K562 (cell line): Measurements from ENCODE around the gene PDE6B. TPM values are rescaled to one million over a fixed set of nuclear protein-coding genes. Genes with fewer than 3 reads are reported as not detected.

Source experiments
- ATAC-seq: fragments of 200-7000 bp; cut with Tn5 transposase; 3 replicates; pipeline ENCODE4 v1.9.1; 2020; ENCODE audit warnings: moderate library complexity
- BruUV-seq: library from RNA; stranded (reverse); fragments of 400-500 nt; replicated peaks from 2 replicates; lab custom pipeline; 2021; lab: Mats Ljungman, UMichigan
- CTCF ChIA-PET: fragments of 300-600 bp; formaldehyde crosslinking; extraction: SDS; loops from one replicate; lab custom pipeline; 2021; ENCODE audit warnings: low intra/inter-chr PET ratio; lab: Yijun Ruan, JAX
- POLR2A ChIA-PET: fragments of 300-600, 350-650 bp; sonication (Branson Sonifier 250); formaldehyde crosslinking; extraction: SDS; loops from one replicate; lab custom pipeline; 2021; ENCODE audit warnings: antibody characterized with exemption, inconsistent platforms; lab: Yijun Ruan, JAX
- DNase-seq, 4 experiments: peaks; one replicate each; pipeline versions ENCODE4 v3.0.0 to v3.0.0-alpha.2; 2011 to 2018; ENCODE audit warnings: low spot score in 3 of 4, mixed read lengths in 3 of 4; ENCODE audit errors: extremely low read depth in 1 of 4
- FAIRE-seq: peaks from 2 replicates; lab custom pipeline; 2011; peaks lifted over from hg19 to GRCh38; lab: Jason Lieb, UNC
- H2AFZ ChIP-seq: 2 replicates; pipeline ENCODE4 v1.6.0; 2011; ENCODE audit warnings: low read depth, low read length, control low read depth, inconsistent platforms
- H3K27ac ChIP-seq: fragments of 200-600 bp; 3 replicates; pipeline ENCODE4 v1.8.0; 2011; ENCODE audit warnings: low read depth, mild to moderate bottlenecking, control low read depth, inconsistent platforms, low read length, moderate library complexity, mixed read lengths; ENCODE audit errors: extremely low read depth
- H3K27me3 ChIP-seq, 2 experiments: fragments of 300-600 bp in 1 of 2; 2 replicates in 1 of 2; 3 replicates in 1 of 2; pipeline versions ENCODE4 v1.6.0 to v1.8.0; 2011; ENCODE audit warnings: inconsistent platforms in 2 of 2, low read length in 2 of 2, mild to moderate bottlenecking in 1 of 2, mixed read lengths in 1 of 2, moderate library complexity in 1 of 2; ENCODE audit not compliant: control insufficient read depth in 2 of 2, insufficient read depth in 2 of 2
- H3K36me3 ChIP-seq: fragments of 300-600 bp; 3 replicates; pipeline ENCODE4 v1.8.0; 2011; ENCODE audit warnings: mild to moderate bottlenecking, low read length, inconsistent platforms; ENCODE audit not compliant: control insufficient read depth, insufficient read depth
- H3K4me1 ChIP-seq, 2 experiments: fragments of 200-600 bp in 1 of 2; replicated peaks in 1 of 2; 2 replicates in 1 of 2; 3 replicates in 1 of 2; pipeline versions ENCODE4 v1.5.1 to v1.8.0; 2011; ENCODE audit warnings: inconsistent platforms in 2 of 2, low read length in 2 of 2, mild to moderate bottlenecking in 1 of 2, mixed read lengths in 1 of 2, moderate library complexity in 1 of 2; ENCODE audit not compliant: control insufficient read depth in 2 of 2, insufficient read depth in 2 of 2
- H3K4me2 ChIP-seq: 2 replicates; pipeline ENCODE4 v1.6.1; 2011; ENCODE audit warnings: low read length, control low read depth, inconsistent platforms, mixed read lengths; ENCODE audit not compliant: insufficient read depth
- H3K4me3 ChIP-seq: fragments of 200-600 bp; sonication (generic), shearing (Covaris generic); 2 replicates; pipeline ENCODE4 v1.5.1; 2016; ENCODE audit warnings: control low read depth, inconsistent platforms
- H3K79me2 ChIP-seq: fragments of 200-600 bp; 3 replicates; pipeline ENCODE4 v1.8.0; 2011; ENCODE audit warnings: low read length, inconsistent platforms; ENCODE audit not compliant: control insufficient read depth, insufficient read depth
- H3K9ac ChIP-seq, 2 experiments: 2 replicates each; pipeline versions ENCODE4 v1.6.0 to v1.6.1; 2011; ENCODE audit warnings: low read depth in 2 of 2, low read length in 2 of 2, control low read depth in 1 of 2, inconsistent platforms in 1 of 2, mild to moderate bottlenecking in 1 of 2, mixed read lengths in 1 of 2; ENCODE audit not compliant: insufficient read depth in 1 of 2
- H3K9me1 ChIP-seq: one replicate; pipeline ENCODE4 v1.6.0; 2011; ENCODE audit warnings: inconsistent platforms, mild to moderate bottlenecking, low read length, moderate library complexity; ENCODE audit not compliant: control insufficient read depth, insufficient read depth
- H3K9me3 ChIP-seq: replicated peaks from 2 replicates; pipeline ENCODE4 v1.5.1; 2011; ENCODE audit warnings: low read depth, low read length, inconsistent platforms; ENCODE audit not compliant: control insufficient read depth, insufficient read depth
- H4K20me1 ChIP-seq: replicated peaks from 2 replicates; pipeline ENCODE4 v1.6.1; 2011; ENCODE audit warnings: low read length, inconsistent platforms, mixed read lengths; ENCODE audit not compliant: control insufficient read depth, insufficient read depth
- BRCA1 ChIP-seq, 2 experiments: fragments of 450-650 bp in 1 of 2; sonication (generic) in 1 of 2; formaldehyde crosslinking in 1 of 2; IDR thresholded peaks; 2 replicates each; pipeline versions ENCODE4 v1.5.0 to v1.6.1; 2017 to 2020; ENCODE audit warnings: mild to moderate bottlenecking in 1 of 2, missing genetic modification reagents in 1 of 2
- ETV1 ChIP-seq: fragments of 450-650 bp; conservative IDR thresholded peaks from 2 replicates; pipeline ENCODE4 v1.6.1; 2016; ENCODE audit warnings: missing genetic modification characterization, control low read depth, low read depth, missing compliant biosample characterization
- GABPB1 ChIP-seq: sonication (generic); formaldehyde crosslinking; IDR thresholded peaks from 2 replicates; pipeline ENCODE4 v1.8.0; 2022; ENCODE audit warnings: mild to moderate bottlenecking, missing genetic modification reagents
- JUND ChIP-seq, 2 experiments: IDR thresholded peaks; 2 replicates in 1 of 2; 3 replicates in 1 of 2; pipeline ENCODE4 v1.6.1; 2011; ENCODE audit warnings: borderline replicate concordance in 2 of 2, low read depth in 2 of 2, low read length in 2 of 2, improper control_type of control experiment in 1 of 2, missing biosample characterization in 1 of 2, missing genetic modification characterization in 1 of 2, missing genetic modification reagents in 1 of 2
- MYC ChIP-seq, 2 experiments: fragments of 250-450 bp in 1 of 2; sonication (Bioruptor Pico) in 1 of 2; IDR thresholded peaks; 2 replicates each; pipeline versions ENCODE4 v1.5.1 to v1.6.1; 2012 to 2021; ENCODE audit warnings: low read depth in 2 of 2, borderline replicate concordance in 1 of 2, improper control_type of control experiment in 1 of 2, low read length in 1 of 2, mild to moderate bottlenecking in 1 of 2, moderate library complexity in 1 of 2
- ZBTB7A ChIP-seq: IDR thresholded peaks from 2 replicates; pipeline ENCODE4 v1.6.1; 2011; ENCODE audit warnings: low read depth, mild to moderate bottlenecking, low read length, moderate library complexity, borderline replicate concordance; ENCODE audit not compliant: control insufficient read depth
- WGBS: fragments of 100-300 bp; shearing (Covaris generic); methylation state at CpG from one replicate; pipeline ENCODE4 v1.1.6; 2016; ENCODE audit warnings: low coverage, mixed read lengths; ENCODE audit not compliant: insufficient coverage; ENCODE audit errors: missing lambda C conversion rate; 5-methylcytosine and 5-hydroxymethylcytosine counted together
- in situ Hi-C: fragments of 300-500 bp; cut with MboI; formaldehyde crosslinking; loops from 4 replicates; pipeline ENCODE4 v1.15.0; 2018; ENCODE audit warnings: inconsistent platforms, mixed read lengths
- intact Hi-C: fragments of 100-400 bp; cut with micrococcal nuclease; formaldehyde crosslinking; loops from 2 replicates; pipeline ENCODE4 v1.14.2; 2022
- polyA plus RNA-seq, 8 experiments: library from polyadenylated mRNA; depleted of rRNA in 4 of 8; stranded (reverse) in 5 of 8; unstranded in 3 of 8; fragments of >200 nt; fragmentation: Nextera tagmentation in 2 of 8; fragmentation: Illumina TruSeq in 1 of 8; extraction: Ambion mirVana in 2 of 8; extraction: Trizol in 1 of 8; gene quantifications; 2 replicates each; pipeline versions ENCODE4 v1.2.1 to v1.2.3, GENCODE V29; 2011 to 2014; ENCODE audit warnings: inconsistent platforms in 1 of 8, missing spikeins in 1 of 8
- total RNA-seq, 7 experiments: library from RNA; depleted of rRNA in 6 of 7; stranded (reverse); fragments of >200 nt in 6 of 7; fragmentation: Illumina TruSeq in 2 of 7; extraction: Trizol in 2 of 7; gene quantifications; 2 replicates each; pipeline versions ENCODE4 v1.2.1 to v1.2.3, GENCODE V29; 2011 to 2021; ENCODE audit warnings: low replicate concordance in 1 of 7
- TF ChIP-seq, protein P1 (sequence below): IDR thresholded peaks from 2 replicates; pipeline ENCODE4 v1.6.1; 2011; ENCODE audit not compliant: insufficient read length; ENCODE audit errors: extremely low read depth
- TF ChIP-seq, protein P2 (sequence below), 2 experiments: IDR thresholded peaks; 2 replicates each; pipeline ENCODE4 v1.6.1; 2012; ENCODE audit warnings: improper control_type of control experiment in 2 of 2, low read depth in 2 of 2, low read length in 2 of 2, borderline replicate concordance in 1 of 2

PDE6B gene
- total and polyA plus RNA-seq, 9 of the 15 experiments (the other 6 are each of a cell fraction or from before 2014, with no cell fraction given): 0.04 TPM; not detected in 8

DNA sequence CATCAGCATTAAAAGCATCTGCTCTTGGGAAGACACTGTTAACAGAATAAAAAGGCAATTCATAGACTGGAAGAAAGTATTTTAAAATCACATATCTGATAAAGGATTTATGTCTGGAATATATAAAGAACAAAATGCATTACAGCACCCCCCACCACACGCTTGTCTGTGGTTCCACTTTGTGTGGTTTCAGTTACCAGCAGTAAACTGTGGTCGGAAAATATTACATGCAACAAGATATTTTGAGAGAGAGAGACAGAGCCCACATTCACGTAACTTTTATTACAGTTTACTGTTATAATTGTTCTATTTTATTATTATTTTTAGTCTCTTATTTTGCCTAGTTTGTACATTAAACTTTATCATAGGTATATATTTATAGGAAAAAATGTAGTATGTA, 21.2 kb upstream of the PDE6B start:
- H3K27ac ChIP-seq: no peak overlapping the region
- no peak for TF ChIP-seq GABPB1 (CRISPR knock-in tag)
- no peak for TF ChIP-seq ZBTB7A
- TF ChIP-seq BRCA1 (IDR thresholded peaks at IDR 0.05): no peak
- TF ChIP-seq BRCA1 (CRISPR knock-in tag; IDR thresholded peaks at IDR 0.05): no peak
- no peak for TF ChIP-seq MYC (IDR thresholded peaks at IDR 0.05; ENCODE audit: low read depth, low read length)
- no peak for TF ChIP-seq MYC (CRISPR knock-in tag; IDR thresholded peaks at IDR 0.05; ENCODE audit: borderline replicate concordance, low read depth)
- TF ChIP-seq, protein P1, sequence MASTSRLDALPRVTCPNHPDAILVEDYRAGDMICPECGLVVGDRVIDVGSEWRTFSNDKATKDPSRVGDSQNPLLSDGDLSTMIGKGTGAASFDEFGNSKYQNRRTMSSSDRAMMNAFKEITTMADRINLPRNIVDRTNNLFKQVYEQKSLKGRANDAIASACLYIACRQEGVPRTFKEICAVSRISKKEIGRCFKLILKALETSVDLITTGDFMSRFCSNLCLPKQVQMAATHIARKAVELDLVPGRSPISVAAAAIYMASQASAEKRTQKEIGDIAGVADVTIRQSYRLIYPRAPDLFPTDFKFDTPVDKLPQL: no peak
- no peak for TF ChIP-seq ETV1 (tag)
- no peak for TF ChIP-seq JUND (IDR thresholded peaks at IDR 0.05; ENCODE audit: borderline replicate concordance, low read depth, low read length)
- no peak for TF ChIP-seq JUND (tag; IDR thresholded peaks at IDR 0.05; ENCODE audit: borderline replicate concordance, low read depth, low read length)
- TF ChIP-seq, protein P2, sequence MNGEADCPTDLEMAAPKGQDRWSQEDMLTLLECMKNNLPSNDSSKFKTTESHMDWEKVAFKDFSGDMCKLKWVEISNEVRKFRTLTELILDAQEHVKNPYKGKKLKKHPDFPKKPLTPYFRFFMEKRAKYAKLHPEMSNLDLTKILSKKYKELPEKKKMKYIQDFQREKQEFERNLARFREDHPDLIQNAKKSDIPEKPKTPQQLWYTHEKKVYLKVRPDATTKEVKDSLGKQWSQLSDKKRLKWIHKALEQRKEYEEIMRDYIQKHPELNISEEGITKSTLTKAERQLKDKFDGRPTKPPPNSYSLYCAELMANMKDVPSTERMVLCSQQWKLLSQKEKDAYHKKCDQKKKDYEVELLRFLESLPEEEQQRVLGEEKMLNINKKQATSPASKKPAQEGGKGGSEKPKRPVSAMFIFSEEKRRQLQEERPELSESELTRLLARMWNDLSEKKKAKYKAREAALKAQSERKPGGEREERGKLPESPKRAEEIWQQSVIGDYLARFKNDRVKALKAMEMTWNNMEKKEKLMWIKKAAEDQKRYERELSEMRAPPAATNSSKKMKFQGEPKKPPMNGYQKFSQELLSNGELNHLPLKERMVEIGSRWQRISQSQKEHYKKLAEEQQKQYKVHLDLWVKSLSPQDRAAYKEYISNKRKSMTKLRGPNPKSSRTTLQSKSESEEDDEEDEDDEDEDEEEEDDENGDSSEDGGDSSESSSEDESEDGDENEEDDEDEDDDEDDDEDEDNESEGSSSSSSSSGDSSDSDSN (IDR thresholded peaks at IDR 0.05; ENCODE audit: borderline replicate concordance in 1 of 2, low read depth in 2 of 2, low read length in 2 of 2): no peak
- TF ChIP-seq, all 486 proteins: peak for 0
- ChIA-PET POLR2A (no interaction called here), CTCF (no interaction called here)
- H3K9ac ChIP-seq: no peak overlapping the region
- H3K4me1 ChIP-seq: peaks cover 0 to 8% of the 10 kb centered on the region in 2 experiments; a peak in 2 of 5 replicates
- no peaks in the 10 kb centered on the region for H3K9me1 ChIP-seq
- intact Hi-C loops (no loop called here), in situ Hi-C loops (no loop called here)
- no peaks in the 10 kb centered on the region for H3K36me3 ChIP-seq
- FAIRE-seq (no peak), DNase-seq (no peak), ATAC-seq (no peak)
- no peak overlapping the region for H3K4me3 ChIP-seq
- H3K4me2 ChIP-seq: no peak overlapping the region
- H3K9me3 ChIP-seq: no peaks in the 10 kb centered on the region
- no peaks in the 10 kb centered on the region for H3K79me2 ChIP-seq
- peaks cover 4 to 45% of the 10 kb centered on the region in 2 experiments; a peak in 2 of 5 replicates for H3K27me3 ChIP-seq
- no peak overlapping the region for H2AFZ ChIP-seq
- 0% methylated on average over 3 of the region's 3 CpGs for WGBS
- BruUV-seq: no TSS peak
- no peaks in the 10 kb centered on the region for H4K20me1 ChIP-seq
